Gastroesophageal sphincter (tissue), 3 donors: Measurements from ENCODE around the gene CDAN1.
A peak's percentile ranks its signal among the peaks of the same experiment; 100 is the strongest.

Experiments used
- CTCF ChIP-seq, 4 experiments: fragments of 200-600 bp in 2 of 4; fragments of 450-650 bp in 2 of 4; sonication (generic) in 1 of 4; IDR thresholded peaks; one replicate each; pipeline ENCODE4 v1.5.1; 2017 to 2019; ENCODE audit warnings: antibody characterized with exemption in 4 of 4, mild to moderate bottlenecking in 2 of 4, moderate library complexity in 2 of 4
- EP300 ChIP-seq: sonication (generic); formaldehyde crosslinking; IDR thresholded peaks from one replicate; pipeline ENCODE4 v1.6.1; 2017; ENCODE audit warnings: antibody characterized with exemption, mild to moderate bottlenecking
- POLR2A ChIP-seq, 2 donors: fragments of 450-650 bp; IDR thresholded peaks; one replicate each; pipeline ENCODE4 v1.6.1; 2017; ENCODE audit warnings: antibody characterized with exemption in 2 of 2, mild to moderate bottlenecking in 2 of 2, moderate library complexity in 1 of 2
- POLR2AphosphoS5 ChIP-seq: sonication (generic); formaldehyde crosslinking; IDR thresholded peaks from one replicate; pipeline ENCODE4 v1.6.1; 2017; ENCODE audit warnings: antibody characterized with exemption

GRCh38 chr15:42704492-42704926 lies 32.4 kb downstream of the CDAN1 start:
- TF ChIP-seq CTCF (IDR thresholded peaks at IDR 0.05) (peak; percentile 56 to 82 (median 74)), POLR2A (IDR thresholded peaks at IDR 0.05) (no peak), POLR2AphosphoS5 (no peak), EP300 (no peak)
